NOMO-1 treated with DMSO at 0.1 percent for 48 hours (cell line): Measurements from ENCODE around the gene VDAC1.
"Not testable (repeated sequence)": the region's sequence is repeated elsewhere in the genome, so short reads cannot be mapped to it uniquely, and the experiment has no call there.

ENCODE experiments used
- DNase-seq: peaks from one replicate; lab custom pipeline; 2025; ENCODE audit not compliant: unreplicated experiment; lab: John Stamatoyannopoulos, UW

The VDAC1 gene

GRCh38 chr5:134004626-134005416 lies at the start of gene VDAC1:
VDAC1 (minus strand) TSS chr5:134004975; CDS start chr5:133993012, 11,963 bp downstream.
- DNase-seq: peak; percentile 51

GRCh38 chr5:134053840-134054338 lies 49.1 kb upstream of the VDAC1 start:
- peak; percentile 1 for DNase-seq

DNA sequence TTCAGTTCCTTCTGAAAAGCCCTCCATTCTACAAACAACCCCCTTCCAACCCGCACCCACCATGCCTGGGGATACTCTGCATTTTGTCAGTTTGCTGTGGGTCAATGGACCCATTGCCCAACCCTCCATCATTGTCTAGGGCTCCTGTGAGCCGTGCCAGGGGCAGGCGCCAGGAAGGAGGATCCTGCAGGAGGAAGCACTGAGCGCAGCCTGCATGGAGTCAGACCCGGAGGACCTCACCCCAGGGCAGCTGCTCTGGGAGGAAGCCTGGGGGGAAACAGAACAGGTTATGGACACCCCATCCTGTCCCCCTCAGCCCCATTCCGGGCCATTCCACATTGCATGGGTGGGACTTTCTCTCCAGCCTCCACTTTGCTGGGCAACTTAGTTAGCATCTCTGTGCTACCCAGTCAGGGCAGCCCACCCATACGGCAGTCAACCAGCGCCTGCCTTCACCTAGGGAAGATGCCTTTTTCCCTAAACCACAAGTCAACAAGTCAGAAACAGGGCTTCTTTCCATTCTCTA lies 48.6 kb upstream of the VDAC1 start:
- no peak for DNase-seq

- no peak for DNase-seq
These were observed 46.5 kb upstream of the VDAC1 start for GRCh38 chr5:134051305-134051704.

DNA sequence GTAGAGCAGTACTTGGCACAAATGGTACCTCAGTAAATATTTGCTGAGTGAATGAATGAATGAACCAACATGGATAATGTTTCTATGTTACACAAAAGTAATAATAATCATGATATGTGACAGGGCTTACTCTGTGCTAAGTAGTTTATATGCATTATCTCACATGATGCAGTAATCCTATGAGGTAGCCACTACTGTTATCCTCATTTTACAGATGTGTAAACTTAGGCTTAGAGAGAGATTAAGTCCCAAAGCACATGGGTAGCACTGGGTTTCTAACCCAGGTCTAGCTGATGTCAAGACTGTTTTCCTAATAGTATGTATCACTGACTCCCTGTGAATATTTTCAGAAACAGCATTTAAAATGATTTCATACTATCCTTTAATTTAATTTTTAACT lies 44.1 kb upstream of the VDAC1 start:
- no peak for DNase-seq

DNA sequence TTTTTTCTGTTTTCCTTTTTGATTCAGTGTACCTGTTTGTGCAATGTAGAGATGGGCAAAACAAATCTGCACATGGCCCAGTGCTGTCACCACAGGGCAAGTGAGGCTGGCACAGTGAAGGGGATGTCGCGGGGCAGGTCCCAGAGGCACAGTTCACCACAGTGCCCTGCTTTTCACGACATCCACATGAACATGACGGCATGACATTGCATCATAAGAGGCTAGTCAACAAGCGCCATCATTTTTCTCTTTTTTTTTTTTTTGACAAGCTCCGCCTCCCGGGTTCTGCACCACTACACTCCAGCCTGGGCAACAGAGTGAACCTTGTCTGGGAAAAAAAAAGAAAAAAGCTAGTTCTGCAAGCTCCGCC lies 42.9 kb upstream of the VDAC1 start:
- DNase-seq: no peak

DNA sequence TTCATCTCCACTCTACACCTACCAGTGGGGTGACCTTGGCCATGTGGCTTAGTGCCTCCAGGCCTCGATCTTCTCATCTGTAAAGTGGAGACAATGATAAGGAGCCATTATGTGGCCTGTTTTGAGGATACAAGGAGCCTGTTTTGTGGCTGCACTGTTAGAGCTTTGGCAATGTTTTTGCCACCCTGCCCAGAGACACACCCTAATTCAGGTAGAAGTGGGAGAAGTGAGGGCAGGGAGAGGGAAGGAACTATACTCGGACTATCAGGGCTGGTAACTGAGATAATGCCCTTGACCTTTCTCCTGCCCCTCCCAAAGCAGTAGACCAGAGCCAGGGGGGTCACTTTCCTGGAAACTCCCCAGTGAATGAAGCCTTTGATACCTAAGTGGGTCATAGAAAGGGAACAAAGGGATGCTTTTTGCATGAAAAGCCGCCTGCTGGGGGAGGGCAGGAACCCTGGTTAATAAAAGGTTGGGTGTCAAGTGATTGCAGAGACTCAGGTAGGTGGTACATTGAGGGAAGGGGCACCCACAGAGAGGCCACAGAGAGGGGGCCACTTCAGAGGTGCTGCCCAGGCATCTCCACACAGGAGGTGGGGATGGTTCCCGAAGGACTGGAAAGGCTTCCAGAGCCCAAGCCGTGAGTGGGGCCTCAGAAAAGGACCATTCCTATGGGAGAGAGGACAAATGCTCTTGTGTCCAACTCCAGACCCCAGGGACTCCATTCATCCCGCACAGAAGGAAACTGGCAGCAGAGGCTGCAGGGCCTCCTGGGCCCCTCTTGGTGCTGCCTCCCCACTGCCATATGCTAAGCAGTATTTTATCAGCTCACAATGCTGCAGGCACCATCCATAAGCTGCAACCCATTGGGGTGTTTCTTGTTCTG lies 42.3 kb upstream of the VDAC1 start:
- DNase-seq: no peak

DNA sequence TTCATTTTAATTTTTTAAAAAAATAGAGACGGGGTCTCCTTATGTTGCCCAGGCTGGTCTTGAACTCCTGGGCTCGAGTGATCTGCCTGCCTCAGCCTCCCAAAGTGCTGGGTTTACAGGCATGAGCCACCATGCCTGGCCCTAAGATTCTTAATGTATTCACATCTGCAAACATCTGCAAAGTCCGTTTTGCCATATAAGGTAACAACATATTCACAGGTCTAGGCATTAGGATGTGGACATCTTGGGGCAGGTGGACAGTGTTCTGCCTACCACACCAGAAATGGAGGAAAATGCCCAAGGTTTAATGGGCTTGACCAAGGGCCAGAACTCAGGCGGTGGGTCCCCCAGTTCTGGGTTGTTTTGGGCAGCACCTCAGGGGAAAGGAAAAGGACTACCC lies 41.6 kb upstream of the VDAC1 start:
- no peak for DNase-seq

GRCh38 chr5:134043793-134044792 lies 39.3 kb upstream of the VDAC1 start:
- DNase-seq: no peak

GRCh38 chr5:134041570-134042411 lies 37.0 kb upstream of the VDAC1 start:
- no peak for DNase-seq

GRCh38 chr5:134038138-134038537 lies 33.4 kb upstream of the VDAC1 start:
- no peak for DNase-seq

GRCh38 chr5:134037160-134037559 lies 32.4 kb upstream of the VDAC1 start:
- DNase-seq: no peak

- no peak for DNase-seq
These were observed 29.6 kb upstream of the VDAC1 start for GRCh38 chr5:134034326-134034725.

DNA sequence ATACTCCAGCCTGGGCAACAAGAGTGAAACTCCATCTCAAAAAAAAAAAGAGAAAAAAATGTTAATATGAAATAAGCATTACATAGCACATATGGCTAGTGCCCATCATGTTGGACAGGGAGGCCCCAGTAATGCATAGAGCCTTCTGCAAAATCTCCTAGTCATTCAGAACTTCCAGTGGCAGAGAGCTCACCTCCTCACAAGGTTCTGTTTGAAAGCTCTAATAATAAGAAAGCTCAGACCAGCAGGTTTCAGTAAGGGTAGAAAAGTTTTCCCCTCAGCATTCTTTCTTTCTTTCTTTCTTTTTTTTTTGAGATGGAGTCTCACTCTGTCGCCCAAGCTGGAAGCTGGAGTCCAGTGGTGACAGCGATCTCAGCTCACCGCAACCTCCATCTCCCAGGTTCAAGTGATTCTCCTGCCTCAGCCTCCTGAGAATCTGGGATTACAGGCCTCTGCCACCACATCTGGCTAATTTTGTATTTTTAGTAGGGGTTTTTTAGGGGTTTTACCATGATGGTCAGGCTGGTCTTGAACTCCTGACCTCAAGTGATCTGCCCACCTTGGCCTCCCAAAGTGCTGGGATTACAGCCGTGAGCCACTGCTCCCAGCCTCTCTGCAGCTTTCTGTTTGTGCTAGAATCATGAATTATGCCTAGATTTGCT lies 25.7 kb upstream of the VDAC1 start:
- DNase-seq: not testable (repeated sequence)

DNA sequence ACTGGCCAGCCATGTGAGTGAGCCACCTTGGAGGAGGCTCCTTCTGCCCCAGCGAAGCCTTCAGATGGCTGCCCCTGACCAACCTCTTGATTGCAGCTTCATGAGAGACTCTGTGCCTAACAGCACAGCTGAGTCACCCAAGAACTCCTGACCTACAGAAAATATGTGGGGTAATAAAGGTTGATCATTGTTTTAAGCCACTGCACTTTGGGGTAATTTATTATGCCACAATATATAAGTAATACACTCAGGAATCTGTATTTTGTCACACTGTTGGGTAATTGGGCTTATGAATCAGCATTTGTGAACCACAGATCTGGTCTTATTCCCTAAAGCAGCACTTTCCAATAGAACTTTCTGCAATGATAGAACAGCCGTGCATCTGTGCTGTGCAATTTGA lies 24.4 kb upstream of the VDAC1 start:
- DNase-seq: peak; percentile 49

DNA sequence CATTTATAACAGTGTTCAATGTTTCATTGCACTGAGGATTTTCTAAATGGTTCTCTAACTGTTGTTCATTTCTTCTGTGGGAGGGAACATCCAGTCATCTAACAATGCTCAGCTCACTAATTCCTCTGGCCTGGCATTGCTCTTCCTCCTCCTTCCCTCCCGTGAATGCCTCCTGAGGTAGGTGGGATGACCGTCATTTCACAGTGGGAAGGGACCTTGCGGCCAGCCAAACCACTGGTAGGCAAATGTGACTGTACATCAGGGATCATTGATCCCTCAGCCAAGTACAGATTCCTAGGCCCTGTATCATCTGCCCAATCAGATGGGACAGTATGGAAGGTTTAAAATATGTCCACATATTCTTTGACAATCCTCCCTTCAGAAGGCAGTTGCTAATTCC lies 23.7 kb upstream of the VDAC1 start:
- no peak for DNase-seq

DNA sequence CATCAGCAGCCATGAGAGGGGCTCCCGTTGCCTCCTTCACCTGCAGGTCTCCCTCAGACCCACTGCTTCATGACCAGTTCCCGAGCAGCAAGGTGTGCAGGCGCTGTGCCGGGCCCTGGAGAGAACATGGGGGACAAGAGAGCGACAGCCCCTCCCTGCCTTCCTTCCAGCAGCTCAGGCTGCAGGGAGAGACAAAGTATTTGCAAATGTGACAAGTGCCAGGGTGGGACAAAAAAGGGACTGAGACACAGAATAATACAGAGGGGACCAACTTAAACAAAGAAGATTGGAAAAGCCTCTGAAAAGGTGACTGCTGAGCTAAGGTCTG lies 22.5 kb upstream of the VDAC1 start:
- DNase-seq: no peak

- DNase-seq: peak; percentile 31
These were observed 21.9 kb upstream of the VDAC1 start for GRCh38 chr5:134026521-134027287.
